ENCODE measurements around the gene P4HTM.
A peak's percentile ranks its signal among the peaks of the same experiment; 100 is the strongest.

P4HTM gene

DNA sequence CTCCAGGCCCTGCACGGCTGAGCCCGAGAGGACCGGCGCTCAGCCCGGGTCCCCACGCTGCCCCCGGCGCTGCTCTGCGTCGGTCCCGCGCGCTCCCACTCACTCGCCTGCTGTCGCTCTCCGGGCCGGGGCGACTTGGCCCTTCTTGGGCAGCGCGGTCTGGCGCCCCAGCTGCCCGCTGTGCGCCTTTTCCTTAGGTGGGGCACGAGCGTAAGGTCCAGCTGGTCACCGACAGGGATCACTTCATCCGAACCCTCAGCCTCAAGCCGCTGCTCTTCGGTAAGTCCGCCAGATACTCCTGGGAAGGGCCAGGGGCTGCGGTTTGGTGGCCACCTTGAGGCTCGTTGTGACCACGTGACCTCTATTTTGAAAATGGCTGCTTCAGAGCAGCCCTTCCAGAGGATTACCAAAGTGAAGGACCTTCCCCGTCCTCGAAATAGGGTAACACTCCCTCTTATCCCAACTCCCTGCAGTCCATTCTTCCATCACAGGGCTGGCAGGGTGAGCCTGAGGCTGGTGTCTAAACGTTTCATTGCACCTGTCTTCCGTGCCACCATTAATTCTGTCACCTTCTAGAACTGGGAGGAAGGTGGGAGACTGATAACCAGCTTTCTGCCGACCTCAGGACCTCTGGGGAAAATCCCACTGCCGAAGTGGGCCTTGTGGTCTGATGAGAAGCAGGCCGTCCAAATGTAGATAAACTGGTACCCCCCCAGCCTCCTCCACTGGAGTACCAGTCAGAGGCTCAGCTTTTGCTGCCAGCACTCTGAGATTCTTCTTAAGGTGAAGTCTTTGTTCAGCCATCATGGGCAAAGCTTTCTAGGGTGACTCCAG, 812 bp downstream of the P4HTM start:
- H3K9me2 ChIP-seq (replicated peaks; ENCODE audit: low read depth, low read length), result no peaks in the 10 kb centered on the region
- H3K9ac ChIP-seq (ENCODE audit: low read depth, low read length, poor library complexity, severe bottlenecking), result peak overlapping the region; percentile 75
- H3K79me2 ChIP-seq (ENCODE audit: insufficient read depth, low read length), result peaks cover 23% of the 10 kb centered on the region
- TF ChIP-seq EZH2phosphoT487 (IDR thresholded peaks at IDR 0.05; ENCODE audit: borderline replicate concordance), result no peak
- no peaks in the 10 kb centered on the region for H3K36me3 ChIP-seq (ENCODE audit: insufficient read depth, low read length)
- H3K4me3 ChIP-seq (ENCODE audit: low read length, poor library complexity, severe bottlenecking), result peak overlapping the region; percentile 76
- H3F3A ChIP-seq (ENCODE audit: low read depth), result no peaks in the 10 kb centered on the region
- H3K4me1 ChIP-seq (ENCODE audit: insufficient read depth, low read length, poor library complexity, severe bottlenecking), result no peaks in the 10 kb centered on the region
- peak overlapping the region; percentile 78 for H3K4me2 ChIP-seq (ENCODE audit: low read depth, low read length, poor library complexity, severe bottlenecking)
- H2AFZ ChIP-seq (ENCODE audit: low read length), result peak overlapping the region; percentile 48
- no peaks in the 10 kb centered on the region for H4K20me1 ChIP-seq (ENCODE audit: insufficient read depth, low read length, poor library complexity, severe bottlenecking)
- H3K9me3 ChIP-seq (ENCODE audit: insufficient read depth, low read depth, low read length), result no peaks in the 10 kb centered on the region
- H3K27me3 ChIP-seq (ENCODE audit: insufficient read depth, low read length, poor library complexity, severe bottlenecking), result no peaks in the 10 kb centered on the region

- no peak for TF ChIP-seq CTCF (conservative IDR thresholded peaks at IDR 0.05; ENCODE audit: low read length)
- TF ChIP-seq EZH2phosphoT487 (IDR thresholded peaks at IDR 0.05; ENCODE audit: borderline replicate concordance), result no peak
- Histone ChIP-seq H3K9ac (ENCODE audit: low read depth, low read length, poor library complexity, severe bottlenecking) (peak overlapping the region; percentile 75), H3K79me2 (ENCODE audit: insufficient read depth, low read length) (peaks cover 23% of the 10 kb centered on the region), H3K4me3 (ENCODE audit: low read length, poor library complexity, severe bottlenecking) (peak overlapping the region; percentile 76), H3K9me3 (ENCODE audit: insufficient read depth, low read depth, low read length) (no peaks in the 10 kb centered on the region), H3K9me2 (replicated peaks; ENCODE audit: low read depth, low read length) (no peaks in the 10 kb centered on the region), H4K20me1 (ENCODE audit: insufficient read depth, low read length, poor library complexity, severe bottlenecking) (no peaks in the 10 kb centered on the region), H2AFZ (ENCODE audit: low read length) (no peak overlapping the region), H3F3A (ENCODE audit: low read depth) (no peaks in the 10 kb centered on the region), H3K36me3 (ENCODE audit: insufficient read depth, low read length) (no peaks in the 10 kb centered on the region), H3K4me2 (ENCODE audit: low read depth, low read length, poor library complexity, severe bottlenecking) (peak overlapping the region; percentile 78), H3K27me3 (ENCODE audit: insufficient read depth, low read length, poor library complexity, severe bottlenecking) (no peaks in the 10 kb centered on the region), H3K4me1 (ENCODE audit: insufficient read depth, low read length, poor library complexity, severe bottlenecking) (no peaks in the 10 kb centered on the region)
Observed at GRCh38 chr3:48991851-48992545, 2.0 kb downstream of the P4HTM start.

DNA sequence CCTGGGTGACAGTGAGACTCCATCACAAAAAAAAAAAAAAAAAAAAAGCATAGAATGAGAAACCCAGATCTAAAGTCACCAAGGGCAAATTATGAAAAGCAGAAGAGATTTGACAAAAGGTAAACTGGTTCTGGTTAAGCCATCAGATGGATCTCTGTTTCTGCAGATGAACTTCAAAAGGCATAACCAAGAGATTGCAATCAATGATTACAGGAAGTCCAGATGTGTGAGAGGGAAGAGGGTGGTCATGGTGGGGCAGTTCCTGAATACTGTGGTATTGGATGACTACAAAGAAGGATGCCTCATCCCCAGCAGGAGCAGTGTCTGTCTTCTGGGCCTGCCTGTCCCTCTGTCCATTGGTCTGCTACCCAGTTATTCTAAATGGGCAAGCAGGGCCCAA, 3.8 kb downstream of the P4HTM start:
- Histone ChIP-seq H3K4me1 (ENCODE audit: insufficient read depth, low read length, poor library complexity, severe bottlenecking) (no peaks in the 10 kb centered on the region), H3K27me3 (ENCODE audit: insufficient read depth, low read length, poor library complexity, severe bottlenecking) (no peaks in the 10 kb centered on the region), H3K4me2 (ENCODE audit: low read depth, low read length, poor library complexity, severe bottlenecking) (peak overlapping the region; percentile 45)

More for the DNA sequence above, 3.8 kb downstream of the P4HTM start:
- H3F3A ChIP-seq (ENCODE audit: low read depth), result no peaks in the 10 kb centered on the region
- H3K79me2 ChIP-seq (ENCODE audit: insufficient read depth, low read length), result peaks cover 23% of the 10 kb centered on the region
- no peaks in the 10 kb centered on the region for H3K9me2 ChIP-seq (replicated peaks; ENCODE audit: low read depth, low read length)
- H3K9ac ChIP-seq (ENCODE audit: low read depth, low read length, poor library complexity, severe bottlenecking), result no peak overlapping the region
- no peaks in the 10 kb centered on the region for H4K20me1 ChIP-seq (ENCODE audit: insufficient read depth, low read length, poor library complexity, severe bottlenecking)
- H3K4me3 ChIP-seq (ENCODE audit: low read length, poor library complexity, severe bottlenecking), result no peak overlapping the region
- H3K36me3 ChIP-seq (ENCODE audit: insufficient read depth, low read length), result no peaks in the 10 kb centered on the region
- no peak overlapping the region for H2AFZ ChIP-seq (ENCODE audit: low read length)
- no peak for TF ChIP-seq CTCF (conservative IDR thresholded peaks at IDR 0.05; ENCODE audit: low read length)
- no peak for TF ChIP-seq EZH2phosphoT487 (IDR thresholded peaks at IDR 0.05; ENCODE audit: borderline replicate concordance)
- H3K9me3 ChIP-seq (ENCODE audit: insufficient read depth, low read depth, low read length), result no peaks in the 10 kb centered on the region
